Small intestine (tissue), 7 donors: ENCODE measurements around the gene PPP1R14C. TPM values are rescaled to one million over a fixed set of nuclear protein-coding genes. Genes with fewer than 3 reads are reported as not detected.

Source experiments
- DNase-seq, 2 donors: peaks; one replicate each; pipeline versions ENCODE4 v3.0.0 to v3.0.0-alpha.2; 2013
- FAIRE-seq: peaks from 2 replicates; lab custom pipeline; 2012; peaks lifted over from hg19 to GRCh38; lab: Jason Lieb, UNC
- H3K27ac ChIP-seq, 3 donors: one replicate each; pipeline ENCODE4 v1.5.1; 2013; ENCODE audit warnings: low read length in 2 of 3, mild to moderate bottlenecking in 2 of 3, control low read depth in 1 of 3, inconsistent platforms in 1 of 3, low read depth in 1 of 3, moderate library complexity in 1 of 3
- H3K27me3 ChIP-seq, 3 donors: one replicate each; pipeline ENCODE4 v1.6.1; 2013; ENCODE audit warnings: low read length in 3 of 3, inconsistent platforms in 1 of 3; ENCODE audit not compliant: control insufficient read depth in 3 of 3, insufficient read depth in 3 of 3
- H3K36me3 ChIP-seq, 3 donors: one replicate each; pipeline ENCODE4 v1.6.1; 2013; ENCODE audit warnings: low read length in 3 of 3, inconsistent platforms in 1 of 3, low read depth in 1 of 3, mild to moderate bottlenecking in 1 of 3, moderate library complexity in 1 of 3; ENCODE audit not compliant: control insufficient read depth in 3 of 3, insufficient read depth in 2 of 3
- H3K4me1 ChIP-seq, 3 donors: one replicate each; pipeline ENCODE4 v1.6.1; 2013; ENCODE audit warnings: low read length in 2 of 3, inconsistent platforms in 1 of 3, low read depth in 1 of 3, mild to moderate bottlenecking in 1 of 3, moderate library complexity in 1 of 3; ENCODE audit not compliant: control insufficient read depth in 3 of 3, insufficient read depth in 2 of 3
- H3K4me3 ChIP-seq, 3 donors: one replicate each; pipeline ENCODE4 v1.5.1; 2013; ENCODE audit warnings: low read length in 3 of 3, control low read depth in 1 of 3, inconsistent platforms in 1 of 3, low read depth in 1 of 3, mild to moderate bottlenecking in 1 of 3, moderate library complexity in 1 of 3
- H3K9me3 ChIP-seq, 2 donors: one replicate each; pipeline ENCODE4 v1.6.1; 2013; ENCODE audit warnings: low read depth in 1 of 2, low read length in 1 of 2; ENCODE audit not compliant: control insufficient read depth in 2 of 2, insufficient read depth in 1 of 2
- WGBS, 3 donors: extraction: QIAGEN DNeasy Blood & Tissue Kit; methylation state at CpG; one replicate each; pipeline ENCODE4 v1.1.7; 2013; 5-methylcytosine and 5-hydroxymethylcytosine counted together
- polyA plus RNA-seq, 4 donors: library from polyadenylated mRNA; stranded (reverse) in 3 of 4; unstranded in 1 of 4; fragments of 200-250 nt in 3 of 4; fragments of 120-200 nt in 1 of 4; gene quantifications; one replicate each; pipeline versions ENCODE4 v1.2.1 to v1.2.3, GENCODE V29; 2013
- donor health status: healthy with polysubstance abuse.
- donor health status: control.
- donor health status: control.
- donor health status: Bipolar disorder and iron deficiency.
- donor health status: healthy.

PPP1R14C gene
- polyA plus RNA-seq, 4 donors = 2.4 to 14.3 (median 11.5) TPM

- Histone ChIP-seq H3K9me3 (peaks cover 0 to 7% of the 10 kb centered on the region in 2 donors), H3K4me1 (peaks cover 0 to 47% (median 6%) of the 10 kb centered on the region in 3 donors), H3K36me3 (peaks cover 0 to 3% (median 0%) of the 10 kb centered on the region in 3 donors), H3K4me3 (no peak overlapping the region), H3K27me3 (no peaks in the 10 kb centered on the region), H3K27ac (peak overlapping the region in 2 of 3 donors; percentile 37 to 85)
- DNase-seq (no peak), FAIRE-seq (no peak)
- 96 to 97% (median 97%) methylated on average over 12 of the region's 12 CpGs for WGBS, 3 donors
Observed at GRCh38 chr6:150203378-150203777, 60.5 kb downstream of the PPP1R14C start.

- DNase-seq (no peak), FAIRE-seq (no peak)
- peaks cover 0 to 3% (median 0%) of the 10 kb centered on the region in 3 donors for H3K36me3 ChIP-seq
- H3K4me1 ChIP-seq = peaks cover 0 to 47% (median 6%) of the 10 kb centered on the region in 3 donors
- H3K9me3 ChIP-seq = peaks cover 0 to 7% of the 10 kb centered on the region in 2 donors
- H3K4me3 ChIP-seq = no peak overlapping the region
- WGBS, 3 donors = 88 to 97% (median 93%) methylated on average over 22 of the region's 22 CpGs
- H3K27me3 ChIP-seq = no peaks in the 10 kb centered on the region
- no peak overlapping the region for H3K27ac ChIP-seq
Observed at GRCh38 chr6:150203871-150204545, 61.2 kb downstream of the PPP1R14C start.

- DNase-seq = peak in 1 of 2 donors; percentile 62
- no peak for FAIRE-seq
- 26 to 46% (median 32%) methylated on average over 9 of the region's 9 CpGs for WGBS, 3 donors
Observed at GRCh38 chr6:150204705-150205472, 62.0 kb downstream of the PPP1R14C start.

GRCh38 chr6:150207931-150208570 is 65.2 kb downstream of the PPP1R14C start:
- H3K27me3 ChIP-seq = no peaks in the 10 kb centered on the region
- no peak overlapping the region for H3K4me3 ChIP-seq
- DNase-seq (no peak), FAIRE-seq (no peak)
- no peak overlapping the region for H3K27ac ChIP-seq
- H3K36me3 ChIP-seq = no peaks in the 10 kb centered on the region
- peaks cover 0 to 7% of the 10 kb centered on the region in 2 donors for H3K9me3 ChIP-seq
- 93 to 97% (median 95%) methylated on average over 7 of the region's 7 CpGs for WGBS, 3 donors
- peaks cover under 1 to 12% (median under 1%) of the 10 kb centered on the region in 3 donors for H3K4me1 ChIP-seq

More at GRCh38 chr6:150204705-150205472, 62.0 kb downstream of the PPP1R14C start:
- Histone ChIP-seq H3K9me3 (peaks cover 0 to 7% of the 10 kb centered on the region in 2 donors), H3K27ac (peak overlapping the region in 1 of 3 donors; percentile 39), H3K4me3 (no peak overlapping the region), H3K36me3 (peaks cover 0 to 3% (median 0%) of the 10 kb centered on the region in 3 donors), H3K27me3 (no peaks in the 10 kb centered on the region), H3K4me1 (peaks cover 0 to 41% (median 6%) of the 10 kb centered on the region in 3 donors)

- FAIRE-seq = no peak
- H3K27ac ChIP-seq = no peak overlapping the region
- H3K4me1 ChIP-seq = peaks cover 0 to 8% (median 4%) of the 10 kb centered on the region in 3 donors
- no peaks in the 10 kb centered on the region for H3K36me3 ChIP-seq
- WGBS, 3 donors = 69 to 76% (median 74%) methylated on average over 12 of the region's 12 CpGs
- no peaks in the 10 kb centered on the region for H3K27me3 ChIP-seq
- H3K9me3 ChIP-seq = peaks cover 0 to 3% of the 10 kb centered on the region in 2 donors
- DNase-seq = no peak
- H3K4me3 ChIP-seq = no peak overlapping the region
Observed at GRCh38 chr6:150208611-150209352, 65.9 kb downstream of the PPP1R14C start.

- no peak for FAIRE-seq
Observed at GRCh38 chr6:150209415-150209814, 66.6 kb downstream of the PPP1R14C start.

GRCh38 chr6:150211700-150212511 is 69.1 kb downstream of the PPP1R14C start:
- no peak overlapping the region for H3K4me3 ChIP-seq
- FAIRE-seq (no peak), DNase-seq (no peak)
- H3K9me3 ChIP-seq = no peaks in the 10 kb centered on the region
- 87 to 91% (median 91%) methylated on average over 11 of the region's 11 CpGs for WGBS, 3 donors
- H3K4me1 ChIP-seq = peaks cover 0 to 4% (median 0%) of the 10 kb centered on the region in 3 donors
- H3K27ac ChIP-seq = no peak overlapping the region
- H3K36me3 ChIP-seq = no peaks in the 10 kb centered on the region
- no peaks in the 10 kb centered on the region for H3K27me3 ChIP-seq

More at GRCh38 chr6:150209415-150209814, 66.6 kb downstream of the PPP1R14C start:
- Histone ChIP-seq H3K27me3 (no peaks in the 10 kb centered on the region), H3K27ac (no peak overlapping the region), H3K36me3 (no peaks in the 10 kb centered on the region), H3K4me3 (no peak overlapping the region), H3K9me3 (no peaks in the 10 kb centered on the region), H3K4me1 (peaks cover 0 to 8% (median 4%) of the 10 kb centered on the region in 3 donors)
- no peak for DNase-seq
- WGBS, 3 donors = 93 to 96% (median 95%) methylated on average over 2 of the region's 2 CpGs
